ENCODE results near the gene WASF2.

DNA sequence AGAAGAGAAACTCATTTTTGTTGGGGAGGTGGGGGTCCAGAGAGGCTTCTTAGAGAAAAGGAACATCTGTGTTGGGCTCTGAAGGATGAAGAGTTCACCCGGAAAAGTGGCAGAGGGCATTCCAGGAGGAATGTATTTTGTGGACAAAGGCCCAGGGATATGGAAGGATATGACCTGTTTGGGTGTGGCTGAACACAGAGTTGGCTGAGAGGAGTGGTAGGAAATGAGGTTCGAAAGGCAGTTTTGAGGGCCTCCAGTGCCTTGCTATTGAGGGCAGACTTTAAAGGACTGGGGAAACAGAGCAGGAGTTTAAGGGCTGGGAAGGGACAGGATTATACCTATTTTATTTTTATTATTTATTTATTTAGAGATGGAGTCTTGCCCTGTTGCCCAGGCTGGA is 27.3 kb upstream of the WASF2 start:
- no peak for TF ChIP-seq TAF1 (IDR thresholded peaks at IDR 0.05; ENCODE audit: borderline replicate concordance, insufficient read depth, low read length)
- TF ChIP-seq, protein P1, sequence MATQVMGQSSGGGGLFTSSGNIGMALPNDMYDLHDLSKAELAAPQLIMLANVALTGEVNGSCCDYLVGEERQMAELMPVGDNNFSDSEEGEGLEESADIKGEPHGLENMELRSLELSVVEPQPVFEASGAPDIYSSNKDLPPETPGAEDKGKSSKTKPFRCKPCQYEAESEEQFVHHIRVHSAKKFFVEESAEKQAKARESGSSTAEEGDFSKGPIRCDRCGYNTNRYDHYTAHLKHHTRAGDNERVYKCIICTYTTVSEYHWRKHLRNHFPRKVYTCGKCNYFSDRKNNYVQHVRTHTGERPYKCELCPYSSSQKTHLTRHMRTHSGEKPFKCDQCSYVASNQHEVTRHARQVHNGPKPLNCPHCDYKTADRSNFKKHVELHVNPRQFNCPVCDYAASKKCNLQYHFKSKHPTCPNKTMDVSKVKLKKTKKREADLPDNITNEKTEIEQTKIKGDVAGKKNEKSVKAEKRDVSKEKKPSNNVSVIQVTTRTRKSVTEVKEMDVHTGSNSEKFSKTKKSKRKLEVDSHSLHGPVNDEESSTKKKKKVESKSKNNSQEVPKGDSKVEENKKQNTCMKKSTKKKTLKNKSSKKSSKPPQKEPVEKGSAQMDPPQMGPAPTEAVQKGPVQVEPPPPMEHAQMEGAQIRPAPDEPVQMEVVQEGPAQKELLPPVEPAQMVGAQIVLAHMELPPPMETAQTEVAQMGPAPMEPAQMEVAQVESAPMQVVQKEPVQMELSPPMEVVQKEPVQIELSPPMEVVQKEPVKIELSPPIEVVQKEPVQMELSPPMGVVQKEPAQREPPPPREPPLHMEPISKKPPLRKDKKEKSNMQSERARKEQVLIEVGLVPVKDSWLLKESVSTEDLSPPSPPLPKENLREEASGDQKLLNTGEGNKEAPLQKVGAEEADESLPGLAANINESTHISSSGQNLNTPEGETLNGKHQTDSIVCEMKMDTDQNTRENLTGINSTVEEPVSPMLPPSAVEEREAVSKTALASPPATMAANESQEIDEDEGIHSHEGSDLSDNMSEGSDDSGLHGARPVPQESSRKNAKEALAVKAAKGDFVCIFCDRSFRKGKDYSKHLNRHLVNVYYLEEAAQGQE (IDR thresholded peaks at IDR 0.05; ENCODE audit: insufficient read depth in 1 of 2, low read depth in 2 of 2, low read length in 2 of 2): no peak

Measured in PFSK-1 (cell line).